Stimulated activated CD4-positive, alpha-beta T cell treated with anti-CD3 and anti-CD28 coated beads, Interleukin-4, amount 100 ng/mL, for 4 hours (primary cell): ENCODE data around the gene ADK.
A peak's percentile ranks its signal among the peaks of the same experiment; 100 is the strongest.
"Not testable (repeated sequence)": the region's sequence is repeated elsewhere in the genome, so short reads cannot be mapped to it uniquely, and the experiment has no call there.

Experiments used
- DNase-seq, 2 experiments: peaks; one replicate each; pipeline ENCODE4 v3.0.0-alpha.2; 2020

ADK gene

GRCh38 chr10:74188617-74189016 lies 37.6 kb downstream of the ADK start:
- not testable (repeated sequence) for DNase-seq

GRCh38 chr10:74189999-74190421 lies 39.0 kb downstream of the ADK start:
- no peak for DNase-seq

- DNase-seq, result no peak
Measured at GRCh38 chr10:74190494-74190893, 39.5 kb downstream of the ADK start.

GRCh38 chr10:74194545-74194944 lies 43.5 kb downstream of the ADK start:
- DNase-seq, result no peak

- DNase-seq, result no peak
Measured at GRCh38 chr10:74194999-74195398, 44.0 kb downstream of the ADK start.

GRCh38 chr10:74199315-74199714 lies 48.3 kb downstream of the ADK start:
- DNase-seq, result no peak

- DNase-seq, result no peak
Measured at GRCh38 chr10:74202356-74202755, 51.3 kb downstream of the ADK start.

- no peak for DNase-seq
Measured at GRCh38 chr10:74206746-74207145, 55.7 kb downstream of the ADK start.

GRCh38 chr10:74207691-74208480 lies 56.9 kb downstream of the ADK start:
- DNase-seq, result no peak

GRCh38 chr10:74208997-74209396 lies 58.0 kb downstream of the ADK start:
- DNase-seq, result no peak

- DNase-seq, result no peak
Measured at GRCh38 chr10:74213019-74213418, 62.0 kb downstream of the ADK start.

GRCh38 chr10:74213571-74214162 lies 62.6 kb downstream of the ADK start:
- DNase-seq, result peak; percentile 26 to 34

GRCh38 chr10:74217110-74217509 lies 66.1 kb downstream of the ADK start:
- not testable (repeated sequence) for DNase-seq

GRCh38 chr10:74222467-74222866 lies 71.4 kb downstream of the ADK start:
- DNase-seq, result not testable (repeated sequence)

- DNase-seq, result no peak
Measured at GRCh38 chr10:74223755-74224529, 72.9 kb downstream of the ADK start.

GRCh38 chr10:74227697-74228424 lies 76.8 kb downstream of the ADK start:
- no peak for DNase-seq

- DNase-seq, result no peak
Measured at GRCh38 chr10:74231375-74231774, 80.4 kb downstream of the ADK start.

GRCh38 chr10:74233281-74233680 lies 82.3 kb downstream of the ADK start:
- DNase-seq, result no peak

- no peak for DNase-seq
Measured at GRCh38 chr10:74234569-74234968, 83.5 kb downstream of the ADK start.

GRCh38 chr10:74238031-74238431 lies 87.0 kb downstream of the ADK start:
- no peak for DNase-seq

- no peak for DNase-seq
Measured at GRCh38 chr10:74238516-74238915, 87.5 kb downstream of the ADK start.

GRCh38 chr10:74243067-74243466 lies 92.0 kb downstream of the ADK start:
- DNase-seq, result no peak

GRCh38 chr10:74244097-74244685 lies 93.2 kb downstream of the ADK start:
- no peak for DNase-seq
